Smooth muscle cell (in vitro differentiated cells): ENCODE measurements around the gene FMO1. TPM values are rescaled to one million over a fixed set of nuclear protein-coding genes. Genes with fewer than 3 reads are reported as not detected.

ENCODE experiments used
- DNase-seq: peaks from one replicate; lab custom pipeline; 2025; ENCODE audit not compliant: unreplicated experiment; lab: John Stamatoyannopoulos, UW
- H2AFZ ChIP-seq: fragments of 200-600 bp; sonication (generic); 2 replicates; pipeline ENCODE4 v1.6.0; 2016; ENCODE audit warnings: antibody characterized with exemption, low read depth, mild to moderate bottlenecking
- H3F3A ChIP-seq: fragments of 200-600 bp; sonication (generic); 2 replicates; pipeline ENCODE4 v1.6.0; 2017; ENCODE audit warnings: antibody characterized with exemption, low read depth
- H3K27ac ChIP-seq: fragments of 200-600 bp; sonication (generic); 2 replicates; pipeline ENCODE4 v1.5.1; 2016; ENCODE audit warnings: low read depth, mild to moderate bottlenecking
- H3K27me3 ChIP-seq: fragments of 200-600 bp; sonication (generic); 2 replicates; pipeline ENCODE4 v1.6.1; 2016; ENCODE audit warnings: low read depth, mild to moderate bottlenecking
- H3K36me3 ChIP-seq: fragments of 200-600 bp; sonication (generic); 2 replicates; pipeline ENCODE4 v1.5.1; 2016; ENCODE audit warnings: low read depth
- H3K4me1 ChIP-seq: fragments of 200-600 bp; sonication (generic); 2 replicates; pipeline ENCODE4 v1.5.1; 2016; ENCODE audit warnings: low read depth
- H3K4me2 ChIP-seq: fragments of 200-600 bp; sonication (generic); 2 replicates; pipeline ENCODE4 v1.6.0; 2016; ENCODE audit warnings: mild to moderate bottlenecking
- H3K4me3 ChIP-seq: fragments of 200-600 bp; sonication (generic); 2 replicates; pipeline ENCODE4 v1.5.1; 2016; ENCODE audit warnings: mild to moderate bottlenecking
- H3K79me2 ChIP-seq: fragments of 200-600 bp; sonication (generic); 2 replicates; pipeline ENCODE4 v1.6.0; 2016; ENCODE audit warnings: low read depth, mild to moderate bottlenecking
- H3K9ac ChIP-seq: fragments of 200-600 bp; sonication (generic); 2 replicates; pipeline ENCODE4 v1.6.0; 2016; ENCODE audit warnings: low read depth
- H3K9me3 ChIP-seq: fragments of 200-600 bp; sonication (generic); replicated peaks from 2 replicates; pipeline ENCODE4 v1.5.1; 2016; ENCODE audit warnings: low read depth
- H4K20me1 ChIP-seq: fragments of 200-600 bp; sonication (generic); 2 replicates; pipeline ENCODE4 v1.6.0; 2016; ENCODE audit warnings: low read depth
- WGBS: methylation state at CpG from one replicate; pipeline ENCODE4 v1.1.7; 2016; ENCODE audit warnings: low lambda C conversion rate; 5-methylcytosine and 5-hydroxymethylcytosine counted together
- polyA plus RNA-seq: library from polyadenylated mRNA; unstranded; fragments of >200 nt; fragmentation: Nextera tagmentation; extraction: Ambion mirVana; gene quantifications from 2 replicates; pipeline ENCODE4 v1.2.1, GENCODE V29; 2016
- total RNA-seq: library from RNA; depleted of rRNA; stranded (reverse); fragments of >200 nt; gene quantifications from 2 replicates; pipeline ENCODE4 v1.2.3, GENCODE V29; 2014
- TF ChIP-seq, protein P1 (sequence below): fragments of 200-600 bp; sonication (generic); IDR thresholded peaks from 2 replicates; pipeline ENCODE4 v1.5.1; 2017; ENCODE audit warnings: borderline replicate concordance, mild to moderate bottlenecking, antibody characterized with exemption; ENCODE audit not compliant: insufficient read depth, poor library complexity, severe bottlenecking

FMO1 gene
- total and polyA plus RNA-seq, 2 experiments from 2014 or later, result not detected

- no peak overlapping the region for H3K9ac ChIP-seq
- H3K4me1 ChIP-seq, result peaks cover 46% of the 10 kb centered on the region
- DNase-seq, result no peak
- H3K27me3 ChIP-seq, result no peaks in the 10 kb centered on the region
- H3K36me3 ChIP-seq, result no peaks in the 10 kb centered on the region
- no peaks in the 10 kb centered on the region for H3K79me2 ChIP-seq
- no peaks in the 10 kb centered on the region for H4K20me1 ChIP-seq
- no peak overlapping the region for H3K4me3 ChIP-seq
- TF ChIP-seq, protein P1, sequence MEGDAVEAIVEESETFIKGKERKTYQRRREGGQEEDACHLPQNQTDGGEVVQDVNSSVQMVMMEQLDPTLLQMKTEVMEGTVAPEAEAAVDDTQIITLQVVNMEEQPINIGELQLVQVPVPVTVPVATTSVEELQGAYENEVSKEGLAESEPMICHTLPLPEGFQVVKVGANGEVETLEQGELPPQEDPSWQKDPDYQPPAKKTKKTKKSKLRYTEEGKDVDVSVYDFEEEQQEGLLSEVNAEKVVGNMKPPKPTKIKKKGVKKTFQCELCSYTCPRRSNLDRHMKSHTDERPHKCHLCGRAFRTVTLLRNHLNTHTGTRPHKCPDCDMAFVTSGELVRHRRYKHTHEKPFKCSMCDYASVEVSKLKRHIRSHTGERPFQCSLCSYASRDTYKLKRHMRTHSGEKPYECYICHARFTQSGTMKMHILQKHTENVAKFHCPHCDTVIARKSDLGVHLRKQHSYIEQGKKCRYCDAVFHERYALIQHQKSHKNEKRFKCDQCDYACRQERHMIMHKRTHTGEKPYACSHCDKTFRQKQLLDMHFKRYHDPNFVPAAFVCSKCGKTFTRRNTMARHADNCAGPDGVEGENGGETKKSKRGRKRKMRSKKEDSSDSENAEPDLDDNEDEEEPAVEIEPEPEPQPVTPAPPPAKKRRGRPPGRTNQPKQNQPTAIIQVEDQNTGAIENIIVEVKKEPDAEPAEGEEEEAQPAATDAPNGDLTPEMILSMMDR, result no peak
- 90% methylated on average over 12 of the region's 12 CpGs for WGBS
- no peak overlapping the region for H2AFZ ChIP-seq
- no peaks in the 10 kb centered on the region for H3K9me3 ChIP-seq
- H3K4me2 ChIP-seq, result no peak overlapping the region
- no peak overlapping the region for H3K27ac ChIP-seq
- no peaks in the 10 kb centered on the region for H3F3A ChIP-seq
Measured at GRCh38 chr1:171213559-171214454, 34.5 kb upstream of the FMO1 start.

DNA sequence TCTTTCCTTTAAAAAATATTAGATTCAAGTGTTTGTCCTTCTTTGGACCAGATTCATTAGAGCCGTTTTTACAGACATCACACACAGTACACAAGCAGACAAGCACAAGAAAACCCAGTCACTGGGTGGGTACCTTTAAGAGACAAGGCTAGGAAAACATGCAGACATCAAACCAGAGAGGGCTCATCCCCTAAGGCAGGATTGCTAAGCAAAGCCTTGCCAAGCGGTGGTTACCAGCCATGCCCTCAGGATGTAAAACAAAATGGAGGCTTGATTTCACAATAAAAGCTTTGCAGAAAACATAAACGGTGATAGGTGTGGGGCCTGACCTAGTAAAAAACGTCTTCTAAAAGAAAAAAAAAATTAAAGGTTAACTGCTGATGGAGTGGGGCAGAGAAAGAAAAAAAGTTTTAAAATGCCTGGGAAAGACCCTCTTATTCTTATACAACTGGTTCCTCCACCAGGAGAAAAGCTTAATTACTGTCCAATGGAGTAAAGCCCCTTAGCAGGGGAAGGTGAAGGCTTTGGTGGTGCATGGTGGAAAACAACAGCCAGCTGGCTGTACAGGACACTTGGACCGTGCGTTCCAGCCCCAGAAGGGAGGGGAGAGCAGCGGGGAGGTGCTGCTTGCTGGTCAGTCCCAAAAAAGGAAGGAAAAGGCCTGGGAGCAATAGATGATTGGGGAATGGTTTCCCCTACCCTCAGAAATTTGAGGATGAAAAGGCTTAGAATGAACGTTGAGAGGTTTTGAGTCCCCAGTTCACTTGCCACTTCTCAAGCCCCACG lies 30.4 kb upstream of the FMO1 start:
- H3K27ac ChIP-seq, result no peak overlapping the region
- no peak overlapping the region for H3K4me3 ChIP-seq
- H3K36me3 ChIP-seq, result no peaks in the 10 kb centered on the region
- DNase-seq, result no peak
- H4K20me1 ChIP-seq, result no peaks in the 10 kb centered on the region
- TF ChIP-seq, protein P1, result no peak
- H3K27me3 ChIP-seq, result no peaks in the 10 kb centered on the region
- peak overlapping the region; percentile 32 for H2AFZ ChIP-seq
- no peaks in the 10 kb centered on the region for H3K9me3 ChIP-seq
- H3F3A ChIP-seq, result peaks cover 8% of the 10 kb centered on the region
- WGBS, result 81% methylated on average over 9 of the region's 9 CpGs
- H3K79me2 ChIP-seq, result no peaks in the 10 kb centered on the region
- no peak overlapping the region for H3K4me2 ChIP-seq
- peaks cover 46% of the 10 kb centered on the region for H3K4me1 ChIP-seq
- no peak overlapping the region for H3K9ac ChIP-seq

DNA sequence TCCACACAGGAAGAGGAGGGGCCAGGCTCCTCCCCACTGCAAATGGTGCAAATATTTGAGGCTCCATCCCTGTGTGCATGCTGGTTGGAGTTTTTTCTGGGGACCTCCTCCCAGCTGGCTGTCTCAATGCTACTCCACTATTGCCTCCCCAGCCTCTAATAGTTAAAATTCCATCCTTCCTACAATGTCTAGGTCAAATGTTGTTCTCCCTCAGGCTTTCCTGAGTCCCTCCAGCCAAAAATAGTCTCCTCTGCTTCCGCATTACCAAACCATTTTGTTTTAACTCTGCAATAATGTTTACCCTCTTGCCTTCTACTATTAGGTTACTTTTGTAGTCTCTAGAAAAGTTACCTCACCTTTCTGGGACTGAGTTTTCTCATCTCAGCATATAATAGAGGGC lies 29.6 kb upstream of the FMO1 start:
- peaks cover 48% of the 10 kb centered on the region for H3K4me1 ChIP-seq
- H2AFZ ChIP-seq, result no peak overlapping the region
- no peak overlapping the region for H3K4me3 ChIP-seq
- no peak overlapping the region for H3K9ac ChIP-seq
- 46% methylated on average over 1 of the region's 1 CpG for WGBS
- no peaks in the 10 kb centered on the region for H3K36me3 ChIP-seq
- DNase-seq, result no peak
- no peaks in the 10 kb centered on the region for H3K79me2 ChIP-seq
- no peaks in the 10 kb centered on the region for H3K27me3 ChIP-seq
- H4K20me1 ChIP-seq, result no peaks in the 10 kb centered on the region
- TF ChIP-seq, protein P1, result no peak
- peaks cover 8% of the 10 kb centered on the region for H3F3A ChIP-seq
- no peak overlapping the region for H3K27ac ChIP-seq
- peak overlapping the region; percentile 39 for H3K4me2 ChIP-seq
- no peaks in the 10 kb centered on the region for H3K9me3 ChIP-seq
